GM19239 (cell line): ENCODE data around the gene CHRNA10.

Experiments used
- DNase-seq: peaks from one replicate; pipeline ENCODE4 v3.0.0; 2011; ENCODE audit warnings: low spot score; ENCODE audit not compliant: insufficient read length
- FAIRE-seq: peaks from 2 replicates; lab custom pipeline; 2011; peaks lifted over from hg19 to GRCh38; lab: Jason Lieb, UNC

The CHRNA10 gene, protein sequence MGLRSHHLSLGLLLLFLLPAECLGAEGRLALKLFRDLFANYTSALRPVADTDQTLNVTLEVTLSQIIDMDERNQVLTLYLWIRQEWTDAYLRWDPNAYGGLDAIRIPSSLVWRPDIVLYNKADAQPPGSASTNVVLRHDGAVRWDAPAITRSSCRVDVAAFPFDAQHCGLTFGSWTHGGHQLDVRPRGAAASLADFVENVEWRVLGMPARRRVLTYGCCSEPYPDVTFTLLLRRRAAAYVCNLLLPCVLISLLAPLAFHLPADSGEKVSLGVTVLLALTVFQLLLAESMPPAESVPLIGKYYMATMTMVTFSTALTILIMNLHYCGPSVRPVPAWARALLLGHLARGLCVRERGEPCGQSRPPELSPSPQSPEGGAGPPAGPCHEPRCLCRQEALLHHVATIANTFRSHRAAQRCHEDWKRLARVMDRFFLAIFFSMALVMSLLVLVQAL

DNA sequence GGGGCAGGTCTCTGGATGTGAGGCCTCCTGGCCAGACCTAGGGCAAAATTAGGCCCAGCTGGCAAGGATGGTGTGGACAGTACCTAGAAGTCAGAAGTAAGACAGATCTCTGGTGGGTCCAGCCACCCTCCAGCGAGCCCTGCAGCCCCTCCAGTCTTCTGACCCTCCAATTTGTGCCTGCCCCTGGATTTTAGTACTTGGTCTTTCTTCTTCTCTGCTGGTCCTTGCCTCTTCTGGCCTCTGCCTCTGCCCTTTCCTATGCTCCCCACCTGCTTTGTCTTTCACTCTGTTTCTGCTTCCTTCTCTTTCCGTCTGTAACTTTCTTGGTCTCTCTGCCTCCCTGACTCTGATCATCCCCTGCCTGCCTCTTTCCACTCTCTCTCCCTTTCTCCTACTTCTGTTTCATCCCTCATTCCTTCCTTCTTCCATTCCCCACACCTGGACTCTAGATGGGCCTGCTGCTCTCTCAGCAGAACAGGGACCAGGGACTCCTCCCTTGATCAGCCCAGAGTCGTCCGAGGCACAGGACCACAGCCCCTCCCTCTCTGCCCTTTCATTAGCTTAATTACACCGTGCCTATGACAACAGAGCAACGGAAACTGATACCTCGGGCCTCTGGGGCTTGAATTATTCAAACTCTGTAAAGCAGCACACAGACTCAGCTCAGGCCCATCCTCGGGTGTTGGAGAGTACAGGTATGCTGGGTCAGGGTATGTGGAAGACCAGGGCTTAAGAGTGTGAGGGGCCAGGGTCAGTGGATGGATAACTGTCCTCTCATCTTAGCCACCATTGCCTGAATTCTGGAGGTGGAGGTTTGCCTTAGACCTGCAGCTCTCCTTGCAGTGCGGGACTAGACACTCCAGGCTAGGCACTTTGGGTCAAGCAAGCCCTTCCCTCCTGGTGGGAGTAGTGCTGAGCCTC is at the start of gene CHRNA10:
Gene CHRNA10, minus strand, starts transcription at position 51 of the 921 bp plus-strand sequence. CDS start 72 bp downstream, outside the sequence.
- no peak for DNase-seq
- no peak for FAIRE-seq

DNA sequence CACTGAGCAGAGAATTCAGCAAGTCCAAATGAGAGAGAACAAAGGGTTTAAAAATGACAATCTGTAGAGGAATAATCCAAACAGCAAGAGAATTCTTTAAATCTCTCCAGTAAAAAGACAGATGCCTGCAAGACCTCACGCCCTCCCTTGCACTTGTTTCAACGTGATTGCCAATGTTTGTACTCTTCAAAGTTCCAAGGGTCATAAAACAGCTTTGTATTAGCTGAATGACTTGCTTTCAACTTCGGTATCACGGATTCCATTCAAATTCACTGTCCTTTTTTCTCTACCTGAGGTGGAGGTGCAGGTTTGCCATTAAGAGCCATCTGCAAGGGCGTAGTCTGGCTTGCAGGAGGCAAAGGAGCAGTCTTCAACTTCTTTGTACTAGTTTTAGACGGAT is 41.1 kb upstream of the CHRNA10 start:
- no peak for DNase-seq
- no peak for FAIRE-seq

DNA sequence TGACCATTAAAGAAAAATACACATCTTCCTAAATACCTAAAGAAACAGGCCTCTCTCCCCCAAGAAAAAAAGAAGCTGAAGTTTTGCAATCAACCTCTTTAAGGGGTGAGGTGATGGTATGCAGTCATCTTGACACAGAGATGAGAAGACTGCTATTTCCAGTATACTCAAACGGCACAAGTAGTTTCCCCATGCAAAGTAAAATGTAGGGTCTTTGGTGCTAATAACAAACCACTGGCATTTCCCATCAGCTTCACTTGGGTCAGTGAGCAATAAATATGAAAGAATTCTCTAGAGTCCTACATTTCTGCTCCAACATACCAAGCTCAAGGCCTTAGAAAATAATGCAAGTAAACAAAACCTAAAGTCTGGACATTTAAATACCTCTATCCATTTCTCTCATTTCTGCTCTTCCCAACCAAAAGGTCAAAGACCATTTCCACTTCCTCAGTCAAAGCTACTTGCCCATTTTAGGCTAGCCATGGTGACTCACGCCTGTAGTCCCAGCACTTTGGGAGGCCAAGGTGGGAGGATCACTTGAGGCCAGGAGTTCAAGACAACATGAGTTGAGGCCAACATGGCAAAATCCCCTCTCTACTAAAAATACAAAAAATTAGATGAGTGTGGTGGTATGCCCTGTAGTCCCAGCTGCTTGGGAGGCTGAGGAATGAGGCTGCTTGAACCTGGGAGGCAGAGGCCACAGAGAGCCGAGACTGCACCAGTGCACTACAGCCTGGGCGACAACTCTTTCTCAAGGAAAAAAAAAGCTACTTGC is 39.5 kb upstream of the CHRNA10 start:
- FAIRE-seq: no peak
- no peak for DNase-seq

DNA sequence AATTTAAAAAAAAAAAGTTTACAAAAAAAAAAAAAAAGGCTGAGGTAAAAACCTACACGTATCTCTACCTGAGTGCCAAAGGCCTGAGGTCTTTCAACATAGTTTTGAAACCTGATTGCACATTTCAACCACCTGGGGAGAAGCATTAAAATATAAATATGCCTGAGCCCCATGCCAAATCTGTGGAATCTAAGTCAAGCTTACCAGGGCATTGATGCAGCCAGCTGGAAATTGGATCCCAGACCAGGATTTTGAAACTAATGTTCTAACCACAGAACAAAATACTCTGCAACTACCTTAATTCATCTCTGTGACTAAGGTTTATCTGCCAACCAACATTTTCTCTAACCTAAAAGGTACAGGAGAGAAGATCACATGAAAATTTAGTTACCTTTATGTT is 38.8 kb upstream of the CHRNA10 start:
- DNase-seq (no peak), FAIRE-seq (no peak)

DNA sequence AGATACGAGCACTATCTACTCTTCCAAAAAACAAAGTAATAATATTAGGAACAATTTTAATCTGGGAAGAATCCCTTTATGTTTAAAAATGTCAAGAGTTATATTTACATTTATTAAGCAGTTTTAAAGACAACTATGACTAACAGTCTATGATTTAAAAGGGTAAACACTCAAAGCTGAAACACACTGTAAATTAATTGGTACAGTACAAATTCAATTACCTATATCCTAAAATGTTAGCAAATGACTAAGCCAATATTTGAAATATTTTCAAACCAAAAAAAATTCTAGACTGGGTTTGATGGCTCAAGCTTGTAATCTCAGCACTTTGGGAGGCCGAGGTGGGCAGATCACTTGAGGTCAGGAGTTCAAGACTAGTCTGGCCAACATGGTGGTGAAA is 36.0 kb upstream of the CHRNA10 start:
- no peak for DNase-seq
- FAIRE-seq: no peak

DNA sequence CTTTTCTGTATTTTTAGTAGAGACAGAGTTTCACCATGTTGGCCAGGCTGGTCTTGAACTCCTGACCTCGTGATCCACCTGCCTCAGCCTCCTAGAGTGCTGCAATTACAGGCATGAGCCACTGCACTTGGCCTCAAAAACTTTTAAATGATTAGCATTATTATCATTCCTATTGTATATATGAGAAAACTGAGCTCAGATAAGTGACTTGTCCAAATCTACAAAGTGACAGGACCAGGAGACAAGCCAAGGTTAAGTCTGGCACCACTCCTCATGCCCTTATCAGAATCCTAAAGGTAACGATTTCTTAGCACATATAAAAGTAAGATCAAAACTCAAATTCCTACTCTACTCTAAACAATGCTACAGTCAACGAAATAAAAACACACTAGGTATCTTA is 32.2 kb upstream of the CHRNA10 start:
- no peak for FAIRE-seq
- DNase-seq: no peak

DNA sequence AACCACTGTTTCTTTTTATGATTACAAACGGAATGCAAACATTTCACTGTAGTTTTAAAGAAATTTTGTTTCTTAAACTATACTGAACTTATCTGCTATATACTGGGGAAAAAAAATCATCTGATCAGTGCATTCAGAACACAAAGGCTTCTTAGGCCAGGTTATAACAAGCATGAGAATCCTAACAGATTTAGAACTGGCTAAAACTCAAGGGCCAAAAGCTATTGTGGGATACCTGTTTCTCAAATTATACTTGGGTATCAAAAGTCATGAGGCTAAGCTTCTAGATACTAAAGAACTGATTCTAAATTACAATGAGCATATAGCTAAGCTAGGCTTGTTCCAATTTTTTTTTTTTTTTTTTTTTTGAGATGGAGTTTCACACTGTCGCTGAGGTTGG is 29.7 kb upstream of the CHRNA10 start:
- FAIRE-seq (no peak), DNase-seq (no peak)

DNA sequence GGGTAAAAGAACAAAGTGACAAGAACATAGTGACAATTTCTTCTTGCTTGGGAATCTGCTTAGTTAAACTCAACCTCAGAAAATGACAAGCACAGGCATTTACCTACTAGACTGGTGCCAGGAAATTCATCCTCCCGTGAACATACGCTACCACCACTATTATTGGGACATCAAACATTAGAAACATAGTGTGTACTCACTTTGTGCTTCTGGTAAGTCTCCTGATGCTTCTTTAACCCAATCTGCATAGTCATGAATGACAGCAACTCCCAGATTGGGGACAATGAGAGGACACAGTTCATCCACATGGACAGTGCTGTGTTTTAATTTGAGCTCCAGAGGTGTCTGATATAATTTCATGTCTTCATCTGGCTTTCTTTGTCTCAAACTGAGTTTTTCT is 29.2 kb upstream of the CHRNA10 start:
- no peak for FAIRE-seq

DNA sequence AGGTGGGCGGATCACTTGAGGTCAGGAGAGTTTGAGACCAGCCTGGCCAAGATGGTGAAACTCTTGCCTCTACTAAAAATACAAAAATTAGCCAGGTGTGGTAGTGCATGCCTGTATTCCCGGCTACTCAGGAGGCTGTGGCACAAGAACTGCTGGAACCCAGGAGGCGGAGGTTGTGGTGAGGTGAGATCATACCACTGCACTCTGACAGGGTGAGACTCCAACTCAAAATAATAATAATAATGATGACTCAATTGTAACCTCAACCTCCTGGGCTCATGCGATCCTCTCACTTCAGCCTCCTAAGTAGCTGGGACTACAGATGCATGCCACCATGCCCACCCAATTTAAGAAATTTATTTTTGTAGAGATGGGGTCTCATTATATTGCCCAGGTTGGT is 15.6 kb upstream of the CHRNA10 start:
- no peak for FAIRE-seq
- no peak for DNase-seq

More for the DNA sequence above, 29.2 kb upstream of the CHRNA10 start:
- no peak for DNase-seq

DNA sequence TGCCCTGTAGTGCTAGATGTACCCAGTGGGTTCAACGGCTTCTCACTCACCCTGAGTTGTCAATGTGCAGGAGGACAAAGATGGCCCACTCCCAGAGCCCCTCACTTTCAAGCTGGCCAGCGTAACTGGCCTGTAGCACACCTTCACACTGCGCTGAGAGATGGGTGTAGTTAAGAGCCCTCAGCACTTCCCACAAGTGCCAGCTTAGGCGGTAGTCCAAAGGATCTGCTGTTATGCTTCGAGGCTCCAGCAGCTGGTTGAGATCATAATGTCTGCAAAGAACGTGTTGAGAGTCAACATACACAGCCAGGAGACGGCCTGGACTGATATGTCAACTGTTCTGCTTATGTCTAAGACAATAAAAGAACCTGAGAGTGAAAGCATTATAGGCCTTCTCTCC is 14.7 kb upstream of the CHRNA10 start:
- DNase-seq (no peak), FAIRE-seq (no peak)

DNA sequence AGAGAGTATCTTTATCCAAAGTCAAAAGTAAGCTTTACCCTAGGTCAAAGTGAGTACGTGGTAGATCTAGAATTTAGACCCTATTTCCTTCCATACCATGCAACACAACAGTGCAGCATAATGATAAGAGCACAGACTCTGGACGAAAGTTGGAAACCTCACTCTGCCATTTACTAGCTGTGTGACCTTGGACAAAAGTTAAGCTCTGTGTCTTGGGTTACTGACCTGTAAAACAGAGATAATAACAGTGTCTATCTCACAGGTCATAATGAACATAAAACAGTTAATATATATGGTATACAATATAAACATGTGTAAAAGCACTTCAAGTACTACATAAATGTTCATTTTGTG is 13.6 kb upstream of the CHRNA10 start:
- FAIRE-seq (no peak), DNase-seq (no peak)

DNA sequence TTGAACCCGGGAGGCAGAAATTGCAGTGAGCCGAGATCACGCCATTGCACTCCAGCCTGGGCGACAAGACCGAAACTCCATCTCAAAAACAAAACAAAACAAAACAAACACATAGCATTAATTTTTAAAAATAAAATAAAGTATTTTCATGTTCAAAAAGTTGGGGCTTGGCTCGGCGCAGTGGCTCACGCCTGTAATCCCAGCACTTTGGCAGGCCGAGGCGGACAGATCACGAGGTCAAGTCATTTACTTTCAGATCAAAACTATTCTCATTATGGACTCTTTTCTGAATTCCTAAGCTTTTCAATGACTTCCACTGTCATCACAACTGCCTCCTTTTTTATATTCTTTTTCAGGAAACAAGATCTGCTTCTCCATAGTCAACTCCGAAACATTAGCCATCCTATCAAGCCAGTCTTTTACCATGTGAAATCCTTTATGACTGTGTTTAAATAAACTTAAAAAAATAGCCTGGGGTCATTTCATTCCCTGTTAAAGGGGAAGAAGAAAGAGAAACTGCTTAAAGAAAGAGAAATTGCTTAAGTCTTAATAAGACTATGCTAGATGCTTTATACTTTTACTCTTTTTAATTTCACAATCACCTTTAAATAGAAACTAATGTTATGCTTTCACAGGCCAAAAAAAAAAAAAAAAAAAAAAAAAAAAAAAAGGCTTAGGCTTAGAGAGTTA is 13.1 kb upstream of the CHRNA10 start:
- no peak for DNase-seq
- FAIRE-seq: no peak

DNA sequence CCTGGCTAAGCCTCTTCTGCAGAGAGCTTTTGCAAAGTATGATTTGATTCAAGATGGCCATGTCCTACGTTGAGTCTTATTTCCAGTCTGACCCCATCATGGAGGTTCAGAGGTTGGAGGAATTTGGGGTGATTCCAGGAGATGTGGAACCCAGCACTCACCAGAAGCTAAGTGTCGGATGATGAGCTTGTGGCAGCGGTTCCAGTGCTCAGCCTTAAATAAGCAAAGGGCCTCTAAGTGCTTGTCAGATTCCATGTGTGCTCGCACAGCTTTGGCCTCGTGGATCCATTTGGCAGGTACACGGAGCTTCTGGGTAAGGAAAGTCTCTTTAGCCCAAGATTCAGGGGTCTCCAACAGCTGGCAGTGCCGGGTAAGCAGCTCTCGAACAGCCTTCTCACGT is 11.9 kb upstream of the CHRNA10 start:
- no peak for FAIRE-seq

DNA sequence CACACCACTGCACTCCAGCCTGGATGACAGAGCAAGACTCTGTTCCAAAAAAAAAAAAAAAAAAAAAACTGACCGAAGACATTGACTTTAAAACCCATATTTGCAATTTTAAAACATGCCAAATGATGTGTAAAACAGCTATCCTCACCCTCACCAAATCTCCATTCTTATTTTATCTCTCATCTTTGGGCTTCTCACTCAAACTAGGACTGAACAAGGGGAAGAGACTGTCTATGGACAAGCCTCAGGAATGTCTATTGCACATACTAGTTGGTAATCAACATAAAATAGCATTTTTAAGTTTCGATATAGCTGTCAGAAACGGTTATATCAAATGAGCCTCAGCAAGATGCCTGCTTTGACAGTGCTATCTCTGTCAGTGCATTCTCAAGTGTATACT is 7.9 kb upstream of the CHRNA10 start:
- DNase-seq: no peak
- no peak for FAIRE-seq

More for the DNA sequence above, 11.9 kb upstream of the CHRNA10 start:
- no peak for DNase-seq

DNA sequence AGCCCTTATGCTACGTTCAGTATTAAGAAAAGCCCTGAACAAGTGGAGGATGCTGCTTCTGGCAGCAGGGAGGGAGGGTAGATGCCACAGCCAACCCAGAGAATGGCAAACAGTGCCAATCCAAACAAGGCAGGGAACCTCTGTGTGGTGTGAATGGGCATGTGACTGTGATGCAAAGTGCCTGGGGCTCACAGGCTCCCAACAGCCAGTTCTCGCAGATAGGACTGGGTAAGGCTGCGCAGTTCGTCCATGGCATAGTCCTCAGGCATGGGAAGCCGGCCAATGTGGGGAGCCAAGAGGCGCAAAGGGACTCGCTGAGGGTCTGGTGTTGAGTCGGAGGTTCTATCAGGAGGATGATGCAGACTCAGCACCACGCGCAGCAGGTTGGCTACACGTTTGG is 4.8 kb upstream of the CHRNA10 start:
- FAIRE-seq: no peak
- no peak for DNase-seq

DNA sequence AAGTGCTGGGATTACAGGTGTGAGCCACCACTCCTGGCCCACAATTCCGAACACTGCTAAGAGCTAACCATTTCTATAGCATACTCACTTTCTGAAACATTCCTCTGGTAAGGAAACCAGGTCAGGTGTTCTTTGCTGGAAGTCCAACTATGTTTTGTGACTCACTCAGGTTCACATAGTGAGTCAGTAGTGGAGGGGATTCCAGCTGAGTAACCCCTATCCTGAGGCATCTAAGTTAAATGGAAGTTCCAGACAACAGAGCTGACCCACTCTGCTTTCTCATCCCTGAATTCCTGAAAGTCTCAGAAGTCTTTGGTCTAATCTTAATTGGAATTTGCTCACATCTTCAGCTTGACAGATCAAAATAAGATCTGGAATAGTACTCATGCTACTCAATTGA is 3.0 kb upstream of the CHRNA10 start:
- no peak for FAIRE-seq
- no peak for DNase-seq

DNA sequence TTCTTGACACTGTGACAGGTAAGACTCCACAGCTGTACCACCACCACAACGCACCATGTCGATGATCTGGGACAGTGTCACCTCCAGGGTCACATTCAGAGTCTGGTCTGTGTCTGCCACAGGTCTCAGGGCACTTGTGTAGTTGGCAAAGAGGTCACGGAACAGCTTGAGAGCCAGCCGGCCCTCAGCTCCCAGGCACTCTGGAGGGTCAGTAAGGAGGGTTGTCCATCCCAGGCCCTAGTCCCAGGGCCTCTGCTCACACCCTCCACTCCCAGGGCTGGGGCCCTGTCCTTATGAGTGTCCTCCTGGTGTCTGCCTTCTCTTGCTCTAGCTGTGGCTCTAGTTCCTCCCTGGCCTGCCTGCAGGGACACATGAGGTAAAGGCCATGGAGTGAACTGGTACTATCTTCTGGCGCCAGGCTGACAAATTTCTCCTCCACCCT is 1.4 kb downstream of the CHRNA10 start:
- FAIRE-seq: no peak
- DNase-seq: no peak

DNA sequence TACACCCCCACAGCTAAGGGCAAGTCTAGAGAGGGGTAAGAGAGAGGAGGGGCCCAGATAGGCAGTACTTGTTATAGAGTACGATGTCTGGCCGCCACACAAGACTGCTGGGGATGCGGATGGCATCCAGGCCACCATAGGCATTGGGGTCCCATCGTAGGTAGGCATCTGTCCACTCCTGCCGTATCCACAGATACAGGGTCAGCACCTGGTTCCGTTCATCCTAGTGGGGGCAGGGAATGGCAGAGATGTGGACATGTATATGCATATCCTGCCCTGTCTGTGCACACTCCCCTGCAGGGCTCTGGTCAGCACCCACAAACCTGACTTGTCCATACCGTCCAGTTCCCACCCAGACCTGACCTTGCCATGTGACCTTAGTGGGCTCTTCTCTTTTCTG is 2.1 kb downstream of the CHRNA10 start:
- no peak for DNase-seq
- FAIRE-seq: no peak

DNA sequence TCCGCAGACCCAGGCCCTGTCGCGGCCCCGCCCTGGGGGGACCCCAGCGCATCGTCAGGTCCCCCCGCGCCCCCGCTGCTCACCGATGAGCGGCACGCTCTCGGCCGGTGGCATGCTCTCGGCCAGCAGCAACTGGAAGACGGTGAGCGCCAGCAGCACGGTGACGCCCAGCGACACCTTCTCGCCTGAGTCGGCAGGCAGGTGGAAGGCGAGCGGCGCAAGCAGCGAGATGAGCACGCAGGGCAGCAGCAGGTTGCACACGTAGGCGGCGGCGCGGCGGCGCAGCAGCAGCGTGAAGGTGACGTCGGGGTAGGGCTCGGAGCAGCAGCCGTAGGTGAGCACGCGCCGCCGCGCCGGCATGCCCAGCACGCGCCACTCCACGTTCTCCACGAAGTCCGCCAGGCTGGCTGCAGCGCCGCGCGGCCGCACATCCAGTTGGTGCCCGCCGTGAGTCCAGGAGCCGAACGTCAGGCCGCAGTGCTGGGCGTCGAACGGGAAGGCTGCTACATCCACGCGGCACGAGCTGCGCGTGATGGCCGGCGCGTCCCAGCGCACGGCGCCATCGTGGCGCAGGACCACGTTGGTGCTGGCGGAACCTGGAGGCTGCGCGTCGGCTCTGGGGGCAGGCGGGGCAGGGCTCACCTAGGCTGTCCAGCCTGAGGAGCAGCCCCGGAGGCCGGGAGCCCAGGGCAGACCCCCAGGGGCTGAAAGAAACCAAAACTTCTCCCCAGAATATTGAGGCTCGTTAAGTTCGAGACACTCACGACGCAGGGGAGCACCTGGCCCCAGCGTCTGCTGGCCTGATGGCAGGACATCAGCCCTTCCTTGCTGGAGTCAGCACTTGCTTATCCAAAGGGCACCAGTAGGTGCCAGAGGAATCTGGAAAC is 3.8 kb downstream of the CHRNA10 start:
- DNase-seq: no peak
- no peak for FAIRE-seq
